Stimulated activated CD8-positive, alpha-beta memory T cell treated with anti-CD3 and anti-CD28 coated beads, Interleukin-4, amount 100 ng/mL, for 48 hours (primary cell): ENCODE data around the gene PAGE3.

ENCODE experiments used
- DNase-seq: peaks from one replicate; pipeline ENCODE4 v3.0.0-alpha.2; 2020

The PAGE3 gene

GRCh38 chrX:55264816-55265215 lies at the start of gene PAGE3:
TSS of gene PAGE3 (minus strand) at chrX:55264916. CDS start at chrX:55263903, 1,013 bp downstream.
- no peak for DNase-seq

GRCh38 chrX:55312655-55313054 lies 47.9 kb upstream of the PAGE3 start:
- no peak for DNase-seq

- DNase-seq, result no peak
Observed at GRCh38 chrX:55290963-55291362, 26.2 kb upstream of the PAGE3 start.

GRCh38 chrX:55279832-55280231 lies 15.1 kb upstream of the PAGE3 start:
- no peak for DNase-seq

GRCh38 chrX:55260806-55261205 lies 3.9 kb downstream of the PAGE3 start:
- no peak for DNase-seq

GRCh38 chrX:55253528-55253927 lies 11.2 kb downstream of the PAGE3 start:
- DNase-seq, result no peak

- DNase-seq, result no peak
Observed at GRCh38 chrX:55240788-55241340, 23.9 kb downstream of the PAGE3 start.

- DNase-seq, result no peak
Observed at GRCh38 chrX:55220119-55220794, 44.5 kb downstream of the PAGE3 start, which contains the start of gene PAGE5. TSS of gene PAGE5 (plus strand) at chrX:55220346. CDS start at chrX:55221383, 1,037 bp downstream.

- no peak for DNase-seq
Observed at GRCh38 chrX:55213381-55213780, 51.3 kb downstream of the PAGE3 start.

GRCh38 chrX:55210931-55211677 lies 53.6 kb downstream of the PAGE3 start:
- DNase-seq, result no peak
